GM23248 (cell line): ENCODE results near the gene GIMAP4. TPM values are rescaled to one million over a fixed set of nuclear protein-coding genes. Genes with fewer than 3 reads are reported as not detected.
"Not testable (repeated sequence)": the region's sequence is repeated elsewhere in the genome, so short reads cannot be mapped to it uniquely, and the experiment has no call there.

Experiments used
- DNase-seq: peaks from one replicate; pipeline ENCODE4 v3.0.0-alpha.2; 2015
- H2AFZ ChIP-seq: fragments of 200-600 bp; sonication (generic); 2 replicates; pipeline ENCODE4 v1.6.1; 2016; ENCODE audit warnings: antibody characterized with exemption
- H3F3A ChIP-seq: fragments of 200-600 bp; sonication (generic); 2 replicates; pipeline ENCODE4 v1.6.1; 2016; ENCODE audit warnings: mild to moderate bottlenecking, antibody characterized with exemption, mixed run types; ENCODE audit not compliant: insufficient read depth
- H3K27ac ChIP-seq: fragments of 200-600 bp; sonication (generic); 2 replicates; pipeline ENCODE4 v1.5.1; 2016; ENCODE audit warnings: mild to moderate bottlenecking
- H3K27me3 ChIP-seq: fragments of 200-600 bp; sonication (generic); replicated peaks from 2 replicates; pipeline ENCODE4 v1.6.1; 2016; ENCODE audit warnings: mild to moderate bottlenecking; ENCODE audit not compliant: insufficient read depth
- H3K36me3 ChIP-seq: fragments of 200-600 bp; sonication (generic); 2 replicates; pipeline ENCODE4 v1.6.1; 2016; ENCODE audit warnings: low read depth, mild to moderate bottlenecking
- H3K4me1 ChIP-seq: fragments of 200-600 bp; sonication (generic); 2 replicates; pipeline ENCODE4 v1.6.1; 2016; ENCODE audit warnings: mild to moderate bottlenecking; ENCODE audit not compliant: insufficient read depth
- H3K4me2 ChIP-seq: fragments of 200-600 bp; sonication (generic); one replicate; pipeline ENCODE4 v1.6.1; 2016; ENCODE audit warnings: mild to moderate bottlenecking; ENCODE audit not compliant: unreplicated experiment
- H3K4me3 ChIP-seq: fragments of 200-600 bp; sonication (generic); 2 replicates; pipeline ENCODE4 v1.5.1; 2016; ENCODE audit warnings: mild to moderate bottlenecking
- H3K79me2 ChIP-seq: fragments of 200-600 bp; sonication (generic); 2 replicates; pipeline ENCODE4 v1.6.1; 2016; ENCODE audit warnings: mild to moderate bottlenecking; ENCODE audit not compliant: insufficient read depth
- H3K9ac ChIP-seq: fragments of 200-600 bp; sonication (generic); 2 replicates; pipeline ENCODE4 v1.6.1; 2016; ENCODE audit warnings: mild to moderate bottlenecking
- H3K9me2 ChIP-seq: fragments of 200-600 bp; sonication (generic); 2 replicates; pipeline ENCODE4 v1.6.1; 2016; ENCODE audit warnings: mixed run types, mild to moderate bottlenecking, moderate library complexity; ENCODE audit not compliant: insufficient read depth
- H3K9me3 ChIP-seq: fragments of 200-600 bp; sonication (generic); one replicate; pipeline ENCODE4 v1.6.1; 2017; ENCODE audit warnings: low read depth
- H4K20me1 ChIP-seq: fragments of 200-600 bp; sonication (generic); 2 replicates; pipeline ENCODE4 v1.6.0; 2016; ENCODE audit not compliant: insufficient read depth
- EZH2 ChIP-seq: fragments of 200-600 bp; sonication (generic); IDR thresholded peaks from 2 replicates; pipeline ENCODE4 v1.6.1; 2018; ENCODE audit warnings: antibody characterized with exemption, mild to moderate bottlenecking; ENCODE audit not compliant: insufficient read depth, poor library complexity, severe bottlenecking
- EZH2phosphoT487 ChIP-seq: fragments of 200-600 bp; sonication (generic); IDR thresholded peaks from 2 replicates; pipeline ENCODE4 v1.6.1; 2018; ENCODE audit warnings: antibody characterized with exemption, moderate library complexity, mild to moderate bottlenecking, low read depth; ENCODE audit not compliant: insufficient read depth
- WGBS, 2 experiments: methylation state at CpG; one replicate each; pipeline ENCODE4 v1.1.6; 2015 to 2017; ENCODE audit warnings: low lambda C conversion rate in 2 of 2, low coverage in 1 of 2; ENCODE audit errors: missing lambda C conversion rate in 2 of 2; 5-methylcytosine and 5-hydroxymethylcytosine counted together
- in situ Hi-C: fragments of 300-500 bp; cut with MboI; formaldehyde crosslinking; loops from 2 replicates; pipeline ENCODE4 v1.15.0; 2020
- polyA plus RNA-seq: library from polyadenylated mRNA; unstranded; fragments of >200 nt; fragmentation: Nextera tagmentation; extraction: Ambion mirVana; gene quantifications from 2 replicates; pipeline ENCODE4 v1.2.1, GENCODE V29; 2016
- total RNA-seq: library from RNA; depleted of rRNA; stranded (reverse); fragments of >200 nt; shearing (Covaris generic); gene quantifications from 2 replicates; pipeline ENCODE4 v1.2.3, GENCODE V29; 2014

GIMAP4 gene
- total and polyA plus RNA-seq, 2 experiments from 2014 or later, result not detected

DNA sequence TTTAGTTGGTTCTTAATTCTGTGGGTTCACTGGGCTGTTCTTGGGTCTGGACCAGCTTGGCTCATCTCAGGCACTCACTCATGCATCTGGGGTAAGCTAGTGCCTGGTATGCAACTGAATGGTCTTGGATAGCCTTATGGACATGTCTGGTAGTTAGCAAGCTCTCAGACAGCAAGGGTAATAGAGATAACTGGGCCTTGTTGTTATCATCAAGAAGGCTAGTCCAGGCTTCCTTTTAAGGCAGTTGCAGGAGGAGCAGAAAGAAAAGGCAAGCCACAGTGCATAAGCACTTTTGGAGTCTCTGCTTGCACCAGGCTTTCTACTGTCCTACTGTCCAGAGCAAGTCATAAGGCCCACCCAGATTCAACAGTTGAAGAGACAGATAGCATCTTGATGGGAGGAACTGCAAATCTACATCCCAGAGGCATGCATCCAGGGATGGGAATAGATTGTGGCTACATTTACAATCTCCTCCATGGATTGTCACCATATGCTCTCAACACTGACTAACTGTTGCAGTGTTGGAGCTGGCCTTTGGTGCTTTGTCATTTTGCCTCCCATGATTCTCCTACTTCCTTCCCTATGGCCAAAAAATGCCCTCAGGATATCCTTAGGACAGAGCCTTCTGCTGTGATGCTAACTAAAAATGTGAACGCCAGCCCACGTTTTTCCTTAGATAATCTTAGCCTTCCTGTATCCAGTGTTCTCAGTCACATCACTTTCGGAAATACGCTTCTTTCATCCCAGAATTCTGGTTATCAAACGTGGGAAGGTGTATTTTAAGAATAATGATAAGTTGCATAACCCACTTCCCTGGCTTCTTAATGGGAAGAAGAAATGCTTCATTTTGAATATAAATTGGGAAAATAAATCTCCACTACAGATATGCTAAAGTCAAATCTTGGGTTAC is 3.6 kb downstream of the GIMAP4 start:
- H3K9ac ChIP-seq, result no peak overlapping the region
- 22 to 25% methylated on average over 5 of the region's 5 CpGs for WGBS, 2 experiments
- no peaks in the 10 kb centered on the region for H3K9me3 ChIP-seq
- no peak for DNase-seq
- in situ Hi-C loops, result no loop called here
- no peak overlapping the region for H2AFZ ChIP-seq
- no peaks in the 10 kb centered on the region for H3K36me3 ChIP-seq
- no peaks in the 10 kb centered on the region for H3K9me2 ChIP-seq
- H4K20me1 ChIP-seq, result no peaks in the 10 kb centered on the region
- no peak overlapping the region for H3K27ac ChIP-seq
- no peak overlapping the region for H3K4me2 ChIP-seq
- H3K27me3 ChIP-seq, result no peaks in the 10 kb centered on the region
- no peaks in the 10 kb centered on the region for H3K79me2 ChIP-seq
- no peaks in the 10 kb centered on the region for H3F3A ChIP-seq
- no peak overlapping the region for H3K4me3 ChIP-seq
- no peaks in the 10 kb centered on the region for H3K4me1 ChIP-seq
- no peak for TF ChIP-seq EZH2phosphoT487
- TF ChIP-seq EZH2, result no peak

DNA sequence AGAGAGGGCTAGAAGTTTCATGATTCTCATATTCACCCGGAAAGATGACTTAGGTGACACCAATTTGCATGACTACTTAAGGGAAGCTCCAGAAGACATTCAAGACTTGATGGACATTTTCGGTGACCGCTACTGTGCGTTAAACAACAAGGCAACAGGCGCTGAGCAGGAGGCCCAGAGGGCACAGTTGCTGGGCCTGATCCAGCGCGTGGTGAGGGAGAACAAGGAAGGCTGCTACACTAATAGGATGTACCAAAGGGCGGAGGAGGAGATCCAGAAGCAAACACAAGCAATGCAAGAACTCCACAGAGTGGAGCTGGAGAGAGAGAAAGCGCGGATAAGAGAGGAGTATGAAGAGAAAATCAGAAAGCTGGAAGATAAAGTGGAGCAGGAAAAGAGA is 5.3 kb downstream of the GIMAP4 start:
- no peak overlapping the region for H2AFZ ChIP-seq
- H3K9me3 ChIP-seq, result no peaks in the 10 kb centered on the region
- WGBS, 2 experiments, result 44 to 49% methylated on average over 10 of the region's 10 CpGs
- no peak overlapping the region for H3K4me2 ChIP-seq
- H3K27me3 ChIP-seq, result no peaks in the 10 kb centered on the region
- no peaks in the 10 kb centered on the region for H3K79me2 ChIP-seq
- no peak overlapping the region for H3K9ac ChIP-seq
- in situ Hi-C loops, result no loop called here
- DNase-seq, result no peak
- no peaks in the 10 kb centered on the region for H3K36me3 ChIP-seq
- H4K20me1 ChIP-seq, result no peaks in the 10 kb centered on the region
- H3K9me2 ChIP-seq, result no peaks in the 10 kb centered on the region
- no peaks in the 10 kb centered on the region for H3K4me1 ChIP-seq
- H3K4me3 ChIP-seq, result no peak overlapping the region
- TF ChIP-seq EZH2, result no peak
- TF ChIP-seq EZH2phosphoT487, result no peak
- H3F3A ChIP-seq, result no peaks in the 10 kb centered on the region
- H3K27ac ChIP-seq, result no peak overlapping the region

DNA sequence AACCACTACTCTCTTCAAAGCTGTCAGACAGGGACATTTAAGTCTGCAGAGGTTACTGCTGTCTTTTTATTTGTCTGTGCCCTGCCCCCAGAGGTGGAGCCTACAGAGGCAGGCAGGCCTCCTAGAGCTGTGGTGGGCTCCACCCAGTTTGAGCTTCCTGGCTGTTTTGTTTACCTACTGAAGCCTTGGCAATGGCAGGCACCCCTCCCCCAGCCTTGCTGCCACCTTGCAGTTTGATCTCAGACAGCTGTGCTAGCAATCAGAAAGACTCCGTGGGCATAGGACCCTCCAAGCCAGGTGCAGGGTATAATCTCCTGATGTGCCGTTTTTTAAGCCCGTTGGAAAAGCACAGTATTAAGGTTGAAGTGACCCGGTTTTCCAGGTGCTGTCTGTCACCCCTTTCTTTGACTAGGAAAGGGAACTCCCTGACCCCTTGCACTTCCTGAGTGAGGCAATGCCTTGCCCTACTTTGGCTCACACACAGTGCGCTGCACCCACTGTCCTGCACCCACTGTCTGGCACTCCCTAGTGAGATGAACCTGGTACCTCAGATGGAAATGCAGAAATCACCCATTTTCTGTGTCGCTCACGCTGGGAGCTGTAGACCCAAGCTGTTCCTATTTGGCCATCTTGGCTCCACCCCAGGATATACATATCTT is 12.9 kb downstream of the GIMAP4 start:
- H3K79me2 ChIP-seq, DNase-seq, H3K9me3 ChIP-seq, H3K4me1 ChIP-seq, H3K9ac ChIP-seq, in situ Hi-C loops, H3K27me3 ChIP-seq, H4K20me1 ChIP-seq, H2AFZ ChIP-seq, H3K9me2 ChIP-seq, H3K36me3 ChIP-seq, H3K27ac ChIP-seq, H3F3A ChIP-seq, H3K4me2 ChIP-seq, H3K4me3 ChIP-seq: not testable (repeated sequence)
- 22 to 27% methylated on average over 7 of the region's 7 CpGs for WGBS, 2 experiments

DNA sequence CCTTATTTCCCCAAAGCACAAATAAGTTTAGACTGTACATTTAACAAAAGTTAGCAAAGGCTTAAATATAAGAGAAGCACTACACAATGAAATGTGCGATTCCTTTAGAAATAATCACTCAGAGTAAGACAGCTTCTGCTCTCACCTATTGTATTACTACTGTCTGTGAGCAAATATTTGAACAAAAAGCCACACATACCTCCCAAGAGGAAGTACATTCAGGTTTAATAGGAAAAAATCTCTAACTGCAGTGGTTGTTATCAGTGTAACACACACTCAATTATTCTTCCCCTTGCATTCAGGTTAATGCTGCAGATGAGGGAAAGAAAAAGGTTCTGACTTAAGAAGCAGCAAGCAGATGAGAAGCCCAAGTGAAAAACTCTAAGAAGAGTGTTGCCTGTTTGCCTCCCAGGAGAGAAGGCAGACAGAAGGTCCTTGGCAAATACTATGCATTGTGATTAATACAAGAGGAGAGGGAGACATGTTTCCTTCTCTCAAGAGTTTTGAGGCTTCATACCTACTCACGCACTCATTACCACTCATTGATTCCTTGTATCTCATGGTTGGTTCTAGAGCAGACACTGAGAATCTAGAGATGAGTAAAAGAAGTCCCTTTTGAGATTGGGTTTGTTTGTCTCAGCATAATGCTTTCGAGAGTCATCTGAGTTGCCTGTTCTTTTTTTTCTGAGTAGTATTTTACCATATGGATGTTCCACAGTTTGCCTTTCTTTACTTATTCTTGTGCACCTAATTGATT is 13.6 kb downstream of the GIMAP4 start:
- Histone ChIP-seq H3K9ac (no peak overlapping the region), H3K4me3 (no peak overlapping the region), H3K4me1 (no peaks in the 10 kb centered on the region), H3K4me2 (no peak overlapping the region), H3K36me3 (no peaks in the 10 kb centered on the region), H3F3A (no peaks in the 10 kb centered on the region), H3K79me2 (no peaks in the 10 kb centered on the region), H3K9me2 (no peaks in the 10 kb centered on the region), H2AFZ (no peak overlapping the region), H3K9me3 (no peaks in the 10 kb centered on the region), H3K27ac (no peak overlapping the region), H3K27me3 (no peaks in the 10 kb centered on the region), H4K20me1 (no peaks in the 10 kb centered on the region)
- no peak for TF ChIP-seq EZH2phosphoT487
- no peak for TF ChIP-seq EZH2
- no peak for DNase-seq
- whole genome bisulfite sequencing, 2 experiments, result 31 to 34% methylated on average over 3 of the region's 3 CpGs
- in situ Hi-C loops, result no loop called here
